ENCODE data around the gene LRMDA. TPM values are rescaled to one million over a fixed set of nuclear protein-coding genes. Genes with fewer than 3 reads are reported as not detected.

LRMDA gene
- total RNA-seq, 2 experiments from 2014 or later, result not detected

- Mint-ChIP-seq H3K4me3 (no peak overlapping the region), H3K36me3 (ENCODE audit: low read depth) (no peaks in the 10 kb centered on the region), H3K4me1 (ENCODE audit: low read depth) (no peaks in the 10 kb centered on the region), H3K27ac (no peak overlapping the region), H3K9me3 (no peaks in the 10 kb centered on the region), H3K27me3 (ENCODE audit: low read depth) (peaks cover 3% of the 10 kb centered on the region)
- CTCF ChIA-PET, result no interaction called here
- no peak for DNase-seq
- intact Hi-C loops (cut with micrococcal nuclease), result no loop called here
These were observed 447.2 kb downstream of the LRMDA start for GRCh38 chr10:75878586-75878985.

GRCh38 chr10:75880031-75880775 is 448.8 kb downstream of the LRMDA start:
- H3K27me3 Mint-ChIP-seq (ENCODE audit: low read depth), result peaks cover 3% of the 10 kb centered on the region
- CTCF ChIA-PET, result no interaction called here
- H3K4me3 Mint-ChIP-seq, result no peak overlapping the region
- no peaks in the 10 kb centered on the region for H3K9me3 Mint-ChIP-seq
- H3K4me1 Mint-ChIP-seq (ENCODE audit: low read depth), result no peaks in the 10 kb centered on the region
- H3K36me3 Mint-ChIP-seq (ENCODE audit: low read depth), result no peaks in the 10 kb centered on the region
- intact Hi-C loops (cut with micrococcal nuclease), result no loop called here
- H3K27ac Mint-ChIP-seq, result no peak overlapping the region
- no peak for DNase-seq

DNA sequence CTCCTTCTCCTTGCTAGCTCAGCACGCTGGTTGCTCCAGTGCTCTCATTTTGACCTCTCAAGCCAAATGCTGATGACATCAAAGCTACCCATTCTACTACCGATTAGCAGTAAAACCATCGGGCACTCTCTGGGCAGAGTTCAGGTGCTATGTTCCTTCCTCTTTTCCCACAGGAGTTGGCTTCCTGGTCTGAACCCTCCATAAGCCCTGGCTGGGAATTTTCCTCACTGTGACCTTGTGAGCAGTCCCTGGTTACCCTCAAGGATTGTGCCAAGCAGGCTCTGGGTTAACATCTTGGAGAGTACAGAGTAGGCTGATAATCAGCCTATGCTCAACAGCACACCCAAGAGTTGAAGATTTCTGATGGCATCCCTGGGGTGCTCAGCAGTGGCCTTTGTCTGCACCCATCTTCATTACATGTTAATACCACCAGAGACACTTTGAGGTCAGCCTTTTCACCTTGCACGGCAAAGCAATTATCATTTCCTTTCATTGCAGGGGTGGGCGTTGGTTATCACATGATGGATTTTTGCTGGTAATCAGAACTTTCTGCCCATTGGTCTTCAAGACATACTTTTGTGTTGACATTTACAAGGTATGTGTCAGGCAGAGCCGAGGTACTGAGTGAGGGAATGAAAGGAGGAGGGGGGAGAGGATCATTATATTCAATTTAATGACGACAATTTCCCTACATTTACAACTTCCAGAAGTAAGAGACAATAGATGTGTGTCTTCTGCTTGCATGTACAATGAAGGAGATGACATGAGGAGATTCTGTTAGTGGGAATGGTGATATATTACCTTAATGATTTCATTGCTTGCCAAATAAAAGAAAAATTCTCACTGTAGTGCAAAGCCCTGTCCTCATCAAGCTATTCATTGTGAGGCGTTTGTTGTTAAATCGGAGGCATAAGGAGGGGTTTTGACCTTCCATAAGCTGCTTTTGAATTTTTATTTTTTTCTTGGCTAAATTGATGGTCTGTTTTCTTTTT is 452.0 kb downstream of the LRMDA start:
- Mint-ChIP-seq H3K27me3 (ENCODE audit: low read depth) (peaks cover 3% of the 10 kb centered on the region), H3K36me3 (ENCODE audit: low read depth) (no peaks in the 10 kb centered on the region), H3K4me1 (ENCODE audit: low read depth) (no peaks in the 10 kb centered on the region), H3K27ac (no peak overlapping the region), H3K4me3 (no peak overlapping the region), H3K9me3 (no peaks in the 10 kb centered on the region)
- CTCF ChIA-PET, result no interaction called here
- DNase-seq, result no peak
- intact Hi-C loops (cut with micrococcal nuclease), result no loop called here

DNA sequence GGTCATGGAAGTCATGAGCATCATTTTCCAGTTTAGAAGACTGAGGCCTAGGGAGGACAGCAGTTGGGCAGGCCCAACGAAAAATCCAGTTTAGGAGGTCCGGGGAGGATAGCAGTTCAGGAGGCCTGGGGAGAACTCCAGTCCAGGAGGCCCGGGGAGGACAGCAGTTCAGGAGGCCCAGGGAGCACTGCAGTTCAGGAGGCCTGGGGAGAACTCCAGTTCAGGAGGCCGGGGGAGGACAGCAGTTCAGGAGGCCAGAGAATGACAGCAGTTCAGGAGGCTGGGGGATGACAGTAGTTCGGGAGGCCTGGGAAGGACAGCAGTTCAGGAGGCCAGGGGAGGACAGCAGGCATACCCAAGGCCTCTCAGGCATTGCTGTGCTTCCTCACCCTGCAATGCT is 453.4 kb downstream of the LRMDA start:
- H3K27me3 Mint-ChIP-seq (ENCODE audit: low read depth), result no peaks in the 10 kb centered on the region
- H3K4me3 Mint-ChIP-seq, result no peak overlapping the region
- H3K27ac Mint-ChIP-seq, result no peak overlapping the region
- intact Hi-C loops (cut with micrococcal nuclease), result no loop called here
- DNase-seq, result no peak
- no peaks in the 10 kb centered on the region for H3K4me1 Mint-ChIP-seq (ENCODE audit: low read depth)
- no peaks in the 10 kb centered on the region for H3K36me3 Mint-ChIP-seq (ENCODE audit: low read depth)
- CTCF ChIA-PET, result no interaction called here
- no peaks in the 10 kb centered on the region for H3K9me3 Mint-ChIP-seq

- no peaks in the 10 kb centered on the region for H3K36me3 Mint-ChIP-seq (ENCODE audit: low read depth)
- CTCF ChIA-PET, result no interaction called here
- H3K27ac Mint-ChIP-seq, result no peak overlapping the region
- no peaks in the 10 kb centered on the region for H3K4me1 Mint-ChIP-seq (ENCODE audit: low read depth)
- H3K9me3 Mint-ChIP-seq, result no peaks in the 10 kb centered on the region
- H3K4me3 Mint-ChIP-seq, result no peak overlapping the region
- DNase-seq, result no peak
- H3K27me3 Mint-ChIP-seq (ENCODE audit: low read depth), result peaks cover 2% of the 10 kb centered on the region
- intact Hi-C loops (cut with micrococcal nuclease), result no loop called here
These were observed 455.9 kb downstream of the LRMDA start for GRCh38 chr10:75887369-75887768.

DNA sequence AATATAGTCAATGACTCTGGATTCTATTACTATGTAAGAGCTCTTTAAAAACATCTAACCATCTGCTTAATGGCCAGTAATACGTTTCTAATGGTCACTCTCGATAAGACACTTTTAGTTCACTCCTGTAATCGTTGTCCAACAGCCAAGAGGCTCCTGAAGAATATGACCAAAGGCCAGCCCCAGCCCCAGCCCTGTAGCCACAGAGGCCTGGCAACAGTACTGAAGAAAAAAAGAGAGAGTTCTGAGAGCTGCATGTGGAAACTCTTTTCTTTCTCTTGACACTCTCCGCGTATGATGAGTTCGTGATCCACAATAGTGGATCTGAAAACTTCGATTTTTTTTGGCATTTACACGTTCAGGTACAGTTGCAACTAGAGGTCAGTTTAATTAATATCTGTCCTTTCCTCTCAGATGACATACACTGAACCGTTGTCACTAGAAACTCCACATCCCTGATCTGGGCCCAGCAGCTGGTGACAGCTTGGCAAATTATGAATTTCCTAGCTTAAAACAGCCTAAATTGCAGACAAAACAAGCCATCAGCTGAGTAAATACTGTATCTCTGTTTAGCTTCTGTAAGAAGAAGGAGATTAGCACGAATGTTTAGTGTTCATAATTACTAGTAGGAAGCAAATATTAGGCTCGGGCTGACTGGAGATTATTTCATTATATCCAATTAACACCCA is 456.7 kb downstream of the LRMDA start:
- Mint-ChIP-seq H3K4me1 (ENCODE audit: low read depth) (no peaks in the 10 kb centered on the region), H3K4me3 (no peak overlapping the region), H3K27ac (no peak overlapping the region), H3K9me3 (no peaks in the 10 kb centered on the region), H3K27me3 (ENCODE audit: low read depth) (peaks cover 3% of the 10 kb centered on the region), H3K36me3 (ENCODE audit: low read depth) (no peaks in the 10 kb centered on the region)
- DNase-seq, result no peak
- intact Hi-C loops (cut with micrococcal nuclease), result no loop called here
- CTCF ChIA-PET, result no interaction called here

DNA sequence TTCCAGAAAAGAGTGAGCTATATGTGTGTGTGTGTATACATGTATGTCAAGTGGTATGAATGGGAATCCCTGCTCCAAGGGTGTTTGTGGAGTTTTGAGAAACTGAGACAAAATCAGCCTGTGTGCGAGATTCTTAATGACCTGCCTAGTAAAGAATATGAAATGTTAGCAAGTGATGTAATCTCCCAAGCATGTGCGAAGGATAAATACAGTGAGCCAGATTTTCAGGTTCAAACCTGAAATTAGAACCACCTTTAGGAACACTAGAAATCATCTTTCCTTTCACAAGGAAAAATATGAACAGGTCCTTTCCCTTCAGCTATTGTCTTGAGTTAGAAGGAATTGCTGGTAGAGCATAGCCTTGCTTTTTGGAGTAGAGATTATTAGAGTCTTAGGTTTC is 457.6 kb downstream of the LRMDA start:
- DNase-seq, result no peak
- Mint-ChIP-seq H3K4me1 (ENCODE audit: low read depth) (no peaks in the 10 kb centered on the region), H3K27me3 (ENCODE audit: low read depth) (peaks cover 5% of the 10 kb centered on the region), H3K4me3 (no peak overlapping the region), H3K27ac (no peak overlapping the region), H3K9me3 (no peaks in the 10 kb centered on the region), H3K36me3 (ENCODE audit: low read depth) (no peaks in the 10 kb centered on the region)
- intact Hi-C loops (cut with micrococcal nuclease), result no loop called here
- CTCF ChIA-PET, result no interaction called here

DNA sequence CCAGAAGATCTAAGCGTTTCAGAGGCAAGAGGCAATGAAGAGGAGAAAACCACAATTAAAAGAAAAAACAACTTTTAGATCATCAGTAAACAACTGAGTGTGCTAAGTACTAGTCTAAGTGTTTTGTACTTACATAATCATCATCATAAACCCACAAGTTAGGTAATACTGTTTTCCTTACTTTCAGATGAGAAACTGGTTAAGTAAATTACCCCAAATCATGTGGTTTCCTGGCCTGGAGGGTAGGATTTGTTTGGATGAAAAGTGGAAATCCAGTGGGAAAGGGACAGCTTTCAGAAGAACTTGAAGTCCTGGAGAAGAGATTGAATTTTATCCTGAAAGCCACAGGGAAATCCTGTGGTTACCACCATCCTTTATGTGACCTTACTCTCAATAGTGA is 463.3 kb downstream of the LRMDA start:
- Mint-ChIP-seq H3K4me3 (no peak overlapping the region), H3K4me1 (ENCODE audit: low read depth) (no peaks in the 10 kb centered on the region), H3K36me3 (ENCODE audit: low read depth) (no peaks in the 10 kb centered on the region), H3K9me3 (no peaks in the 10 kb centered on the region), H3K27me3 (ENCODE audit: low read depth) (peaks cover 5% of the 10 kb centered on the region), H3K27ac (no peak overlapping the region)
- intact Hi-C loops (cut with micrococcal nuclease), result no loop called here
- DNase-seq, result no peak
- CTCF ChIA-PET, result no interaction called here

- CTCF ChIA-PET, result no interaction called here
- no peaks in the 10 kb centered on the region for H3K4me1 Mint-ChIP-seq (ENCODE audit: low read depth)
- no peak for DNase-seq
- peaks cover 5% of the 10 kb centered on the region for H3K27me3 Mint-ChIP-seq (ENCODE audit: low read depth)
- intact Hi-C loops (cut with micrococcal nuclease), result no loop called here
- H3K27ac Mint-ChIP-seq, result no peak overlapping the region
- no peaks in the 10 kb centered on the region for H3K36me3 Mint-ChIP-seq (ENCODE audit: low read depth)
- H3K9me3 Mint-ChIP-seq, result no peaks in the 10 kb centered on the region
- no peak overlapping the region for H3K4me3 Mint-ChIP-seq
These were observed 463.8 kb downstream of the LRMDA start for GRCh38 chr10:75895259-75895658.

DNA sequence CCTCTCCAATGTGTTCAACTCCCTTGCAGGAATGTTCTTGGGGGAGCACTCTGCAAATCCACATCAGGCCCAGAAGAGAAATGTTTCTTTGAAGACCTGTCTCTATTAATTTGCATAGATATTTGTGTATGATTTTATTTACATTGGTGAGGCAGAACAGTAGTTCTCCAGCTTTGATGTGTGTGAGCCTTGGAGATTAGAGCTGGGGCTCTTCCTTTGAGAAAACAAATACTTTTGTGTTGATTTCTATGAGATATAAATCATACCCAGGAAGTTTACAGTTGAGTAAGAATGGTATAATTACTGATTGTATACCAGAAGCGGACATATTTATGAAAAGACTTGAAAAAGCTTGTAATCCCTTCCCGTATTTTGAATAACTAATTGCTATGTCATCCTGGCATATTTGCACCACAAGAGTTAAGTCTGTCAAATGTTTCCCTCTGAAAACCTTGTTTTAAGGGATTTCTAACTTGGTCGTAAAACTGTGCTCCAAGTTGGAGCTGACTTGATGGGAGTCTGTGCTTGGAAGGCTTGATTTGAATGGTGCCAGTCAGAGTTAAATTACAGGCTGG is 468.5 kb downstream of the LRMDA start:
- intact Hi-C loops (cut with micrococcal nuclease), result no loop called here
- no peak for DNase-seq
- peaks cover 8% of the 10 kb centered on the region for H3K27me3 Mint-ChIP-seq (ENCODE audit: low read depth)

DNA sequence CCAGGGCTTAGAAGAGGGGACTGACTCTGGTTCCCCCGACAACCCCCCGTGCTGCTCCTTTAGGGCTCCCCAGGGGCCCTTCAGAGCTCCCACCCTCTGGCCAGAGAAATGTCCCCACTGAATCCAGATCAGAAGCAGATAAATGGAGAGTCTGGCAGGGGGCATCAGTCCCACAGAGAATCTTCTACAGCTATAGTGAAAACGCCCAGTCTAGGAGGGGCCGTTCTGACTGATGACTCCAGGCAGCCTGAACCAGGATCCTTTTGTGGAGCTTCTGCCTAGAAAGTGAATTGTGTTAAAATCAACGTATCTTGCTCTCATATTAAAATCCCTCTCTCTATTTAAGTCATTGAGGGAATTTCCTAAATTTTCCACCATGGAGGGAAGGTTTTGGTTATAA is 471.4 kb downstream of the LRMDA start:
- Mint-ChIP-seq H3K27ac (no peak overlapping the region), H3K27me3 (ENCODE audit: low read depth) (peaks cover 8% of the 10 kb centered on the region), H3K9me3 (no peaks in the 10 kb centered on the region), H3K4me1 (ENCODE audit: low read depth) (no peaks in the 10 kb centered on the region), H3K4me3 (no peak overlapping the region), H3K36me3 (ENCODE audit: low read depth) (no peaks in the 10 kb centered on the region)
- intact Hi-C loops (cut with micrococcal nuclease), result no loop called here
- no peak for DNase-seq
- CTCF ChIA-PET, result no interaction called here

More for the DNA sequence above, 468.5 kb downstream of the LRMDA start:
- no peak overlapping the region for H3K27ac Mint-ChIP-seq
- no peaks in the 10 kb centered on the region for H3K36me3 Mint-ChIP-seq (ENCODE audit: low read depth)
- H3K9me3 Mint-ChIP-seq, result no peaks in the 10 kb centered on the region
- H3K4me1 Mint-ChIP-seq (ENCODE audit: low read depth), result no peaks in the 10 kb centered on the region
- H3K4me3 Mint-ChIP-seq, result no peak overlapping the region
- CTCF ChIA-PET, result no interaction called here

- Mint-ChIP-seq H3K27me3 (ENCODE audit: low read depth) (peaks cover 8% of the 10 kb centered on the region), H3K4me3 (no peak overlapping the region), H3K9me3 (no peaks in the 10 kb centered on the region), H3K27ac (no peak overlapping the region), H3K36me3 (ENCODE audit: low read depth) (no peaks in the 10 kb centered on the region), H3K4me1 (ENCODE audit: low read depth) (no peaks in the 10 kb centered on the region)
- no peak for DNase-seq
- intact Hi-C loops (cut with micrococcal nuclease), result no loop called here
- CTCF ChIA-PET, result no interaction called here
These were observed 473.3 kb downstream of the LRMDA start for GRCh38 chr10:75904499-75905283.

All from activated naive CD4-positive, alpha-beta T cell treated with anti-CD3 and anti-CD28 coated beads for 36 hours (primary cell).